ENCODE measurements around the gene ETNK1.
"Not testable (repeated sequence)": the region's sequence is repeated elsewhere in the genome, so short reads cannot be mapped to it uniquely, and the experiment has no call there.

ETNK1 gene, protein sequence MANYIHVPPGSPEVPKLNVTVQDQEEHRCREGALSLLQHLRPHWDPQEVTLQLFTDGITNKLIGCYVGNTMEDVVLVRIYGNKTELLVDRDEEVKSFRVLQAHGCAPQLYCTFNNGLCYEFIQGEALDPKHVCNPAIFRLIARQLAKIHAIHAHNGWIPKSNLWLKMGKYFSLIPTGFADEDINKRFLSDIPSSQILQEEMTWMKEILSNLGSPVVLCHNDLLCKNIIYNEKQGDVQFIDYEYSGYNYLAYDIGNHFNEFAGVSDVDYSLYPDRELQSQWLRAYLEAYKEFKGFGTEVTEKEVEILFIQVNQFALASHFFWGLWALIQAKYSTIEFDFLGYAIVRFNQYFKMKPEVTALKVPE

DNA sequence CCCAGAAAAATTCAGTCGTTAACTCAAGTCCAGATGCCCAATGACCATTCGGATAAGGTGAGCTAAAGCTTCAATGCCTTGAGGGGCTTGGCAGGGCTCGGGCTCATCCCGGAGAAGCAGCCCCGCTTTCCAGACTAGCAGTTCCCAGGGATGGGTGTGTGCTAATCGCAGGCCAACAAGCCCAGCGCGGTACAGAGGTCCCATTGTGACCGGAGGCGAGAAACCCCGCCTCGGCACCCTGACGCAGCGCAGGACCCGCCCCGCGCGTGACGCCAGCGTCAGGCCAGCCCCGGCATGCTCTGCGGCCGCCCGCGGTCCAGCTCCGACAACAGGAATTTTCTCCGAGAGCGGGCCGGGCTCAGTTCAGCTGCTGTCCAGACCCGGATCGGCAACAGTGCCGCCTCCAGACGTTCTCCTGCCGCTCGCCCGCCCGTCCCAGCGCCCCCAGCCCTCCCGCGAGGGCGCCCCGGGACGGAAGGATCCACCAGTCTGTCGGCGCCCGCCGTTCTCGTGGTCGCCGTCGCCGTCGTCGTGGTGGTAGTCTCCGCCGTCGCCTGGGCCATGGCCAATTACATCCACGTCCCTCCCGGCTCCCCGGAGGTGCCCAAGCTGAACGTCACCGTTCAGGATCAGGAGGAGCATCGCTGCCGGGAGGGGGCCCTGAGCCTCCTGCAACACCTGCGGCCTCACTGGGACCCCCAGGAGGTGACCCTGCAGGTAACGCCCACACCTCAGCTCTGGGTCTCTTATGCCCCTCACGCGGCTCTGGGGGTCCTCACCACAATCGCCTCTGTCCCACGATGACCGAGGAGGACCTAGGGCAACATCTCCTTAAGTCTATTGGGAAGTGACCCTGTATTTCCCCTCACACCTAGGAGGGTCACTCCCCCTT is at the start of gene ETNK1:
ETNK1 (plus strand) TSS at position 302 of the 892 bp plus-strand sequence; CDS start at position 562, 260 bp downstream.
- in situ Hi-C loops (cut with MboI; ENCODE audit: low sequenced_read_pairs), result loop anchor here (10.0 kb wide), 1 partner anchor 80 kb away; the partner anchor contains the start of gene C2CD5

DNA sequence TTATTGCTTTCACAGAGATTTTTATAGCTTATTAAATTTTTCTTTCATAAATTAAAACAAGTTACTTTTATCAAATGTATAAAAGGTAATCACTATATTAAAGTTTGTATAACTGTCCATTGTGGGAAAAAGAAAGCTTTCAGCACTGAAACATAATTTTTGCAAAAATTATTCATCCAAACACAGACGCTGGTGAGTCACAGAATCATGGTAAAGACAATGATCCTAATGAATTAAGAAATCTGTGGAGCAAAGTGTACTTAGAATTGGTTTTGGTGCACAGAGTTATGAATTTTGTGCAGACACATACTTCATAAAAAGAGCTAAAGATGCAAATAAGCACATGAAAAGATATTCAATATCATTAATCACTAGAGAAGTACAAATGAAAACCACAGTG is 48.9 kb upstream of the ETNK1 start:
- in situ Hi-C loops (cut with MboI; ENCODE audit: low sequenced_read_pairs), result no loop called here

DNA sequence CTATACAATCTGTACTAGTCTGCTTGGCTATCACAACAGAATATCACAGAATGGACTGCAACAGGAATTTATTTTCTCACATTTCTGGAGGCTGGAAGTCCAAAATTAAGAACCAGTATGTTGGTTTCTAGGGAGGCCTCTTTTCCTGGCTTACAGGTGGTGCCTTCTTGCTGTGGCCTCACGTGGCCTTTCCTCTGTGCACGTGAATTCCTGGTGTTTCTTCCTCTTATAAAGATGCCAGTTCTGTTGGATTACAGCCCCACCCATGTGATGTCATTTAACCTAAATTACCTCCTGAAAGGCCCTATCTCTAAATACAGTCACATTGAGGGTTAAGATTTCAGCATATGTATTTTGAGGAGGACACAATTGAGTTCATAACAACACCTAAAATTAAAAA is 48.5 kb upstream of the ETNK1 start:
- in situ Hi-C loops (cut with MboI; ENCODE audit: low sequenced_read_pairs), result no loop called here

DNA sequence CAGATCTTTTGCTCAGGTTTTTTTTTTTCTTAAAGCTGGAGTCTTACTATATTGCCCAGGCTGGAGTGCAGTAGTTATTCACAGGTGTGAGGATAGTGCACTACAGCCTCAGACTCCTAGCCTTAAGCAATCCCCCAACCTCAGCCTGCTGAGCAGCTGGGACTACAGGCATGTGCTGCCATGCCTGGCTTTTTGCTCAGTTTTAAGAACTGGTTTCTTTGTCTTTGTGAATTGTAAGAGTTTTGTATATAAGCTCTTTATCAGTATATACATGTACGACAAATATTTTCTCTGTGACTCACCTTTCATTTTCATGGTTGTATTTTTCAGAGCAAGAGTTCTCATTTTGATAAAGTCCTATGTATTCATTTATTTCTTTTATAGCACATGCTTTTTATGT is 47.3 kb upstream of the ETNK1 start:
- in situ Hi-C loops (cut with MboI; ENCODE audit: low sequenced_read_pairs), result no loop called here

GRCh38 chr12:22578328-22578727 is 46.6 kb upstream of the ETNK1 start:
- in situ Hi-C loops (cut with MboI; ENCODE audit: low sequenced_read_pairs), result no loop called here

GRCh38 chr12:22588817-22589216 is 36.2 kb upstream of the ETNK1 start:
- in situ Hi-C loops (cut with MboI; ENCODE audit: low sequenced_read_pairs), result no loop called here

DNA sequence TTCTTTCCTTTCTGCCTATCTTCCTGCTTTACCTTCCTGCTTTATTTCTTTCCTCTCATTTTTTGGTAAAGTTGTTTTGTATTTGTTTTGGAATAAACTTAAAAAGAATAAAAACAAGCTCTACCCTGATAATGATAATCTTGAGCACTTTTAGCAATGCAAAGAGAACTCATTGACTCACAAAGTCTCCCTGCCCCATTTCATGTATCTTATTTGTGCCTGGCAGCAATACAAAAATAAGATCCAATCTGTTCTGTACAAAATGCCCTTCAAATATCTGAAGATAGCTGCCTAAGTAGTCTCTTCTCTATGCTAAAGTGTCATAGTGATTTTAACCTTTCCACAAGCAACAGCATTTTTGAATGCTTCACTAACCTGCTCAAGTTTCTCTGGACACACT is 31.1 kb upstream of the ETNK1 start:
- in situ Hi-C loops (cut with MboI; ENCODE audit: low sequenced_read_pairs), result no loop called here

DNA sequence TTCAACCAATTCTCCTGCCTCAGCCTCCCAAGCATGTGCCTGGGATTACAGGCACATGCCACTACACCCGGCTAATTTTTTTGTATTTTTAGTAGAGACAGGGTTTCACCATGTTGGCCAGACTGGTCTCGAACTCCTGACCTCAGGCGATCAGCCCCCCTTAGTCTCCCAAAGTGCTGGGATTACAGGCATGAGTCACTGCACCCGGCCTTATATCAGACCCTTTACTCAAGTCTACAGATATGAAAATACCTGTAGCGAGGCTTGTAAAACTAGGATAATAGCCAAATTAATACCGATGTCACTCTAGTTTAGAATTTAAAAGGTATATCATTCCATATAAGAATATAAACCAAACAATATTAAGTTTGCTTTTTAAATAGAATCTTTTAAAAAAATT is 27.4 kb upstream of the ETNK1 start:
- in situ Hi-C loops (cut with MboI; ENCODE audit: low sequenced_read_pairs), result not testable (repeated sequence)

DNA sequence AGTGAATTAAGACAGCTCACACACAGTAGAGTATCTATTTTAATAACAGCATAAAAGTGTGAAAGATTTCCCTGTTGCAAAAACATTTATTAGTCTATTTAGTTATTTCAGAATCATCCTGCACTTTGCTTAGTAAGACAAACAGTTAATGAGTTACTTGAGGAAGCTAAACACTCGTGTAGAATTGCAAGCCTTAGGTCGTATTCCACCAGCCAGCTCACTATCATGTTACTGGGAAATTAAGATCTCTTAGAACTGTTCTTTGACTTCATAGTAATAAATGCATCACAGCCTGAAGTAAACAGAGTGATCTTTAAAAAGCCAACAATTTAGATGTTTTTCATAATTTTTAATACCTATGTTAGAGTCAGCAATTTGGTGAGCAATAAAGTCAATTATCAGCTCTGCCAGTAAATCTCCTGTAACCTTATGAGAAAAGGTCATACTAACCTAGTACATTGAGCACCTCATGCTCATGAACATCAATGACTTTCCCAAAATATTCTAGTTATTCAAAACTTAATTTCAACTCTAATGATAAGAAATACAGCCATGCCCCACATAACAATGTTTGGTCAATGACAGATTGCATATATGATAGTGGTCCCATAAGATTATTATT is 26.7 kb upstream of the ETNK1 start:
- in situ Hi-C loops (cut with MboI; ENCODE audit: low sequenced_read_pairs), result no loop called here

- in situ Hi-C loops (cut with MboI; ENCODE audit: low sequenced_read_pairs), result no loop called here
Measured at GRCh38 chr12:22598763-22599161, 26.2 kb upstream of the ETNK1 start.

- in situ Hi-C loops (cut with MboI; ENCODE audit: low sequenced_read_pairs), result no loop called here
Measured at GRCh38 chr12:22600181-22600580, 24.8 kb upstream of the ETNK1 start.

DNA sequence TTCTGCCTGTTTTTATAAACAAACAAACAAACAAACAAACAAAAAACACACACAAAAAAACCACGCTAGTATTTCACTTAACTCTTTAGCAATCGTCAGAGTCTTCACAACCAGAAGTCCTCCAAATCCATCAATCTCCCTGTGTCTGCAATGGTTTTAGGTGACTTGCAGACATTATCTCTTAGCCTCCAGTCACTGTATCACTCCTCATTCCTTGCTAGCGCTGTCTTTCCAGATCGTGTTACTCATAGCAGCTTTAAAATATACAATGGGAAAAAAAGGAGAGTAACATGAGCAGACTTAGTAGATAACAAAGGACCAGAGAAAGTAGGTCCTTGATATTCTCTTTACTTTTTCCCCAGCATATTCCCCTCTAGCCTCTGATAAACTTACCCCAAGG is 15.5 kb upstream of the ETNK1 start:
- in situ Hi-C loops (cut with MboI; ENCODE audit: low sequenced_read_pairs), result no loop called here

DNA sequence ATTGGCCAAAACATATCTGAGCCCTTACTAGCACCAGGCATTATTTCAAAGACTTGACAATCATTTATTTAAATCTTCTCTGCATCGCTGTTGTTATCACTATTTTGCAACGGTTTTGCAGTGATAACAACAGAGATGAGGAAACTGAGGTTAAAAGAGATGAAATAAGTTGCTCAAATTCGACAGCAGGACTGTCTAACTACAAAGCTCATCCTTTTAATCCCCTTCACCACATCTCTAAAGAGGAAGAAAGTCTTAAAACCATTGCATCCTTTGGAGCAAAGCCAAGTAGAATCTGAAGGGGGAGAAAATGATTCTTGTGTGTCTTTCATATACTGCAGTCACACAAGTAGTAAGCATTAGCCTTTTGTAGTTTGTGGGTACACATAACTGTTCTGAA is 14.8 kb upstream of the ETNK1 start:
- in situ Hi-C loops (cut with MboI; ENCODE audit: low sequenced_read_pairs), result no loop called here

GRCh38 chr12:22612822-22613221 is 12.1 kb upstream of the ETNK1 start:
- in situ Hi-C loops (cut with MboI; ENCODE audit: low sequenced_read_pairs), result not testable (repeated sequence)

GRCh38 chr12:22615963-22616501 is 8.9 kb upstream of the ETNK1 start:
- in situ Hi-C loops (cut with MboI; ENCODE audit: low sequenced_read_pairs), result no loop called here

DNA sequence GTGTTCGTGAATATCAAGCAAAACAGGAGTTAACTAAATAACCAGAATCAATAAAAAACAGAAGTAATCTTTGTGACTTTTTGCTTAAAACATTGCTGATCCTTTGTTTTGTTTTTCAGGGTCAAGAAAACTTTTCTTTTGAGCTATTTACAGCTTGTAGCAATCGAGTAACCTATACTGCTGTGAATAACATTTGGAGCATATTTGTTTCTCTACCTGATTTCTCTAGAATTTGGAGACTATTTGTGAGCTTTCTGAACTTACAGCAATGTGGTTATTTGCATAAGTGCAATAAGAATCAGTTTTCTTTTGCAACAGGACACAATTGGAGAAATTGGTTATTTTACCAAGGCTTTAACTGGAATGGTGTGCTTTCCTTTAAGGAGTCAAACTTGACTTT is 7.3 kb upstream of the ETNK1 start:
- in situ Hi-C loops (cut with MboI; ENCODE audit: low sequenced_read_pairs), result no loop called here

GRCh38 chr12:22624548-22624869 is 462 bp upstream of the ETNK1 start:
- in situ Hi-C loops (cut with MboI; ENCODE audit: low sequenced_read_pairs), result loop anchor here (10.0 kb wide), 1 partner anchor 80 kb away; the partner anchor contains the start of gene C2CD5

DNA sequence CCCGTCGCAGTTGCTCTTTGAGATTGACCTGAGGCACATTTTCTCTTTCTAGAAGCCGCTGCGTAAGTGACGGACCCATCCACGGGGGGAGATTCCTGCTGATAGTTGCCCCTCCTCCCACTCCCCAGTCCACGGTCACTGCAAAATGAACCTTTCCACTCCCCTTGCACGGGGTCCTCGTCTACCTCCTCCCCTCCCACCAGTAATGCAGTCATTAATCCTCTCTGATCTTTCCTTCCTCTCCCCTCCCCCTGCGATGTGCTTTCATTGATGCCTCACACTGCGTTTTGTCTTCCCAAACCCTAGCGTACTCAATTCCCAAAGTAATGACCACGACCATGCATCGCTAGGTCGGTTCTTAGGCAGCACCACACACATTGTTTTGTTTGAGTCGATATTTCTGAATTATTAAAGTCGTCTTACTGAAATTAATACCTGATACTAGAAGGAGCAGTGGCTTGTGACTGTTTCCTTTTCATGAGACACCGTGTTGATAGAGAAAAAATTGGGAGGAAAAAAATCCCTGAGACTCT is 857 bp downstream of the ETNK1 start:
- in situ Hi-C loops (cut with MboI; ENCODE audit: low sequenced_read_pairs), result loop anchor here (10.0 kb wide), 1 partner anchor 81 kb away; the partner anchor contains the start of gene C2CD5

- in situ Hi-C loops (cut with MboI; ENCODE audit: low sequenced_read_pairs), result loop anchor here (10.0 kb wide), 1 partner anchor 82 kb away; the partner anchor contains the start of gene C2CD5
Measured at GRCh38 chr12:22626406-22626805, 1.4 kb downstream of the ETNK1 start.

DNA sequence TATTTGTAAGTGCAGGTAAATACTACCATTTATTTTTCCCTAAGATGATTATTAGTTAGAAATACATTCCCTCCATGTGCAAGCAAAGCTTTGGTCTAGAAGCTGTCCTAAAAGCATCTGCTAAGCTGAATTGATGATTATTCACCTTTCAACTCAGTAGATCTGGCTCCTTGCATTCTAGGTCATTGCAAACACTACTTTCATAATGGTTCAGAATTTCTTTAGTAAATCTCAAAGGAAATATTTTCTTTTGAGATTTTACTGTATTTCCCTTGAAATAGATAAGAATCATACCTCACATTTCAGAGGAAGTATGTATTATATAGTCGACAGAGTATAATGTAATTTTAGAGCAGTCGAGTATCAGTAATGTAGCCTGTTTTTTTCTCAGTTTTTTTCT is 2.4 kb downstream of the ETNK1 start:
- in situ Hi-C loops (cut with MboI; ENCODE audit: low sequenced_read_pairs), result loop anchor here (10.0 kb wide), 1 partner anchor 83 kb away; the partner anchor contains the start of gene C2CD5

DNA sequence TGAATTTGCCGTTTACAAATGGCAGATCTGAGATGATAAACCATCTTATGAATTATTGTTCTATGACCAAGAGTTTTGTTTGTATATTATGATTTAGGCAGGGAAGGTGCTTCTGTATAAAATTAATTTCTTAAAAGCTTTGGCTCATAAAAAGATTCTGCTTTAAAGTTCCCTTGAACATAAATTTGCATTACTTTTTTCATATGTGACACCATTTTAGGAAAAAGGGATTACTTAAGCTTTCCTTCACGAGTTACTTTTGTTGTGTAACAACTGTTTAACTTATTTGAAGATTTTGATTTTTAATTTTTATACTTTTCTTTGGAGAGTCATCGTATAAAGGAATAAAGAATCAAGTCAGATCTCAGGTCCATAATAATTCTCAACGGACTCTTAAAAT is 3.3 kb downstream of the ETNK1 start:
- in situ Hi-C loops (cut with MboI; ENCODE audit: low sequenced_read_pairs), result loop anchor here (10.0 kb wide), 1 partner anchor 83 kb away; the partner anchor contains the start of gene C2CD5

Data from HL-60/S4 (cell line).